ENCODE results near the gene MINAR1.

DNA sequence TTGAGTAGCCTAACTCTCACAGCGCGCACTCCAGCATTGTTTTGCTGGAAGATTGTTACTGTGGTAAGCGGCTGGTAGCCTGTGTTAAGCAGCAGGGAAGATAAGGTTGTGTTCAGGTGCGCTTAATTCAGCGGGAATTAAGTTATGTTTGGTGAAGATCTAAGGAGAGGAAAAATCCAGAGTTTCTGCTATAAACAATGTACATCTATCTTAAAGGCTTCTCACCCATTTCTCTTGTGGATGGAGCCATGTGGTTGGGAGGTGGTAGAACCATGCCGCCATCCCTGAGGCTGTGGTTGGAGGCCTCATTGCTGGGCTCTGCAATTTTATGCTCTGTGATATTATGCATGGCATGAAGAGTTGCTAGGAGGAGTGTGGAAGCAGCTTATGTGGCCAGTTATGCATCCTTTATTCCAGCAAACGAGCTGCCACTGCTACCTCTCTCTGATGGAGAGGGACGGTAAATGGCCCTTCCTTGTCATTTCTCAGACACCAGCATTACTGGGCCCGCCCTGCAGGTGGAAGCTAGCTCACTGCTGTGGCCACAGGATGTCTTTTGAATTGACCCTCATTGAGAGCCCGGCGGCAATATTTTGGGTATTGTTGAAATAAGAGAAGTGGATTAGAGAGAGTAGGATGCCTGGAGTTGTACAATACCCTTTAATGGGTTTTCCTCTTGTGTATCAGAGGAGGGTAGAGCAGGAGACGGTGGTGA, 1.3 kb downstream of the MINAR1 start:
- TF ChIP-seq, protein P1, sequence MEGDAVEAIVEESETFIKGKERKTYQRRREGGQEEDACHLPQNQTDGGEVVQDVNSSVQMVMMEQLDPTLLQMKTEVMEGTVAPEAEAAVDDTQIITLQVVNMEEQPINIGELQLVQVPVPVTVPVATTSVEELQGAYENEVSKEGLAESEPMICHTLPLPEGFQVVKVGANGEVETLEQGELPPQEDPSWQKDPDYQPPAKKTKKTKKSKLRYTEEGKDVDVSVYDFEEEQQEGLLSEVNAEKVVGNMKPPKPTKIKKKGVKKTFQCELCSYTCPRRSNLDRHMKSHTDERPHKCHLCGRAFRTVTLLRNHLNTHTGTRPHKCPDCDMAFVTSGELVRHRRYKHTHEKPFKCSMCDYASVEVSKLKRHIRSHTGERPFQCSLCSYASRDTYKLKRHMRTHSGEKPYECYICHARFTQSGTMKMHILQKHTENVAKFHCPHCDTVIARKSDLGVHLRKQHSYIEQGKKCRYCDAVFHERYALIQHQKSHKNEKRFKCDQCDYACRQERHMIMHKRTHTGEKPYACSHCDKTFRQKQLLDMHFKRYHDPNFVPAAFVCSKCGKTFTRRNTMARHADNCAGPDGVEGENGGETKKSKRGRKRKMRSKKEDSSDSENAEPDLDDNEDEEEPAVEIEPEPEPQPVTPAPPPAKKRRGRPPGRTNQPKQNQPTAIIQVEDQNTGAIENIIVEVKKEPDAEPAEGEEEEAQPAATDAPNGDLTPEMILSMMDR (IDR thresholded peaks at IDR 0.05), result no peak
- no peak for TF ChIP-seq POLR2A (IDR thresholded peaks at IDR 0.05)

All from esophagus squamous epithelium (tissue), 4 donors.